Epithelial cell of proximal tubule (primary cell): Measurements from ENCODE around the gene RNF166. TPM values are rescaled to one million over a fixed set of nuclear protein-coding genes. Genes with fewer than 3 reads are reported as not detected.

ENCODE experiments used
- DNase-seq: peaks from one replicate; pipeline ENCODE4 v3.0.0-alpha.2; 2011; ENCODE audit warnings: low read depth
- H3K4me3 ChIP-seq: 2 replicates; pipeline ENCODE4 v1.5.1; 2011; ENCODE audit warnings: low read depth, mild to moderate bottlenecking, low read length
- total RNA-seq: library from RNA; depleted of rRNA; stranded (reverse); fragments of >200 nt; gene quantifications from 2 replicates; pipeline ENCODE4 v1.2.3, GENCODE V29; 2015
- TF ChIP-seq, protein P1 (sequence below): conservative IDR thresholded peaks from 2 replicates; pipeline ENCODE4 v1.5.1; 2012; ENCODE audit warnings: low read depth, mild to moderate bottlenecking, low read length

RNF166 gene
- total RNA-seq, 1 donor from 2014 or later, result 32.8 TPM

DNA sequence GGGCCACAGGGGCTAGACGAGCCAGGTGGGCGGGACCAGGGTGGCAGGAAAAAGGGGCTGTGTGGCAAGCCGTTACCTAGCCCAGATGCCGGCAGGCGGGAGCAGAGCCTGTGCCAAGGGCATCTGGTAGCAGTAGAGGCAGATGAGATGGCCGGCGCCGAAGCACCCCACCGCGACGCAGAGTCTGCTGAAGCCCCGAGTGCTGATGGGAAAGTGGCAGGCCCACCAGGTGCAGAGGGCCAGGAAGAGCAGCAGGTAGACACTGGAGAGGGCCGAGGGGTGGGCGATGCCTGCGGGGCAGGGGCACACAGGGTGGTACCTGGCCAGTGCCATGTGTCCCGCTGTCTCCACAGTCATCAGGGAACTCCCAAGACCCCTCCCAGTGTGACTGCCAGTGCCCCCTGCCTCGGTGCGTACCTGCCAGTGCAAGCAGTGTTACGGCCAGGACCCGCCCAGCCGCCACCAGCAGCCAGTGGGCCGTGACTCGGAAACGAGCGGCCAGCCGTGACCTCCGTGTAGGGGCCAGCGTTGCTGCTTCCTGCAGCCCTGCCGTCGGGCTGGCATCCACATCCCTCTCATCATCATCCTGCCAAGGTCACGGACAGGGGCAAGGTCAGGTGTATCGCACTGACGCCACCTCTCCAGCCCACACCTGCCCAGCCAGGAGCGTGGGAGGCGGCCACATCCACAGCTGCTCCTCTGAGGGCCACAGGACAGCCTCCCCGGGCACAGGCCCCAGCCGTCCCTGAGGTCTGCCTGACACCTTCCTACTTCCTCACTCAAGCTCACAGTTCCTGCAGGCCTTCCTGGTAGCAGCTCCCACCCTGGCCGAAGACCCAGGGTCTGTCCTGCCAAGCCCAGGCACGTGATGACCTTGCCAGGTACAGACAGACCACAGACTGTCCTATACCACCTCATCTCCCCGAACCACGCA lies 32.2 kb upstream of the RNF166 start:
- TF ChIP-seq, protein P1, sequence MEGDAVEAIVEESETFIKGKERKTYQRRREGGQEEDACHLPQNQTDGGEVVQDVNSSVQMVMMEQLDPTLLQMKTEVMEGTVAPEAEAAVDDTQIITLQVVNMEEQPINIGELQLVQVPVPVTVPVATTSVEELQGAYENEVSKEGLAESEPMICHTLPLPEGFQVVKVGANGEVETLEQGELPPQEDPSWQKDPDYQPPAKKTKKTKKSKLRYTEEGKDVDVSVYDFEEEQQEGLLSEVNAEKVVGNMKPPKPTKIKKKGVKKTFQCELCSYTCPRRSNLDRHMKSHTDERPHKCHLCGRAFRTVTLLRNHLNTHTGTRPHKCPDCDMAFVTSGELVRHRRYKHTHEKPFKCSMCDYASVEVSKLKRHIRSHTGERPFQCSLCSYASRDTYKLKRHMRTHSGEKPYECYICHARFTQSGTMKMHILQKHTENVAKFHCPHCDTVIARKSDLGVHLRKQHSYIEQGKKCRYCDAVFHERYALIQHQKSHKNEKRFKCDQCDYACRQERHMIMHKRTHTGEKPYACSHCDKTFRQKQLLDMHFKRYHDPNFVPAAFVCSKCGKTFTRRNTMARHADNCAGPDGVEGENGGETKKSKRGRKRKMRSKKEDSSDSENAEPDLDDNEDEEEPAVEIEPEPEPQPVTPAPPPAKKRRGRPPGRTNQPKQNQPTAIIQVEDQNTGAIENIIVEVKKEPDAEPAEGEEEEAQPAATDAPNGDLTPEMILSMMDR, result no peak
- no peak for DNase-seq
- no peak overlapping the region for H3K4me3 ChIP-seq

DNA sequence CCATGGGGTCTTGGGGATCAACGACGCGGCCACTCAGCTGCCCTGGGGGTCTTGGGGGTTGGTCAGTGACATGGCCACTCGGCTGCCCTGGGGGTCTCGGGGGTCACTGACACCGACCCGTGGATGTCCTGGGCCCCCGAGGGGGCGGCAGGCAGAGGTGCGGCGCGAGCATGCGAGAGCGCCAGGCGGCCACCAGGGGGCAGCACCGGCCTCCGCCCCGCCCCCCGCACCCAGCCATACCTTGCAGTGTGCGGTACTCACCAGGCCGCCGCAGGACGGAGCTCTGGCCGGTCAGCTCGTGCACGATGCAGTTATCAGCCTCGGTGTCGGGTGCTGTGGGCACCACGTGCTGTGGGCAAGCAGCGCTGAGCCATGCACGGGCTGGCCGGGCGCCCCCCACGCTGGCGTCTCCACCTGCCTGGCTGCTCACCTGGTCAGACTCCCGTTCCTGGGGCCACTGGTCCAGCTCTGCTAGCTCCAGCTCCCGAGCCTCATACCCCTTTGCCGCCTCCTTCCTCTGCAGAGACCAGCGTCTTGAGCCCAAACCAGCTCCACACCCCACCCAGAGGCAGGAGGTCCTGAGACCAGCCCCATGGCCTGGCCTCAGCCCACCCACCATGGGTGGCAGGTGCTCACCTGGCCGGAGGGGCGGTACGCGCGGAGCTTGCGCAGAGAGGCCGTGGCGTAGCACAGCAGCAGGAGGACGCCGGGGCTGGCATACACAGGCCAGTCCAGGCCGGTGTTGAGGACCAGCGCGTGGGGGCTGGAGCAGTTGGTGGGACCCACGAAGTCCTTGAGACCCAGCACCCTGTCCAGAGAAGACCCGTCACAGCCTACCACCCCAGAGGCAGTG lies 31.3 kb upstream of the RNF166 start:
- H3K4me3 ChIP-seq, result no peak overlapping the region
- TF ChIP-seq, protein P1, result peak; percentile 78
- no peak for DNase-seq

DNA sequence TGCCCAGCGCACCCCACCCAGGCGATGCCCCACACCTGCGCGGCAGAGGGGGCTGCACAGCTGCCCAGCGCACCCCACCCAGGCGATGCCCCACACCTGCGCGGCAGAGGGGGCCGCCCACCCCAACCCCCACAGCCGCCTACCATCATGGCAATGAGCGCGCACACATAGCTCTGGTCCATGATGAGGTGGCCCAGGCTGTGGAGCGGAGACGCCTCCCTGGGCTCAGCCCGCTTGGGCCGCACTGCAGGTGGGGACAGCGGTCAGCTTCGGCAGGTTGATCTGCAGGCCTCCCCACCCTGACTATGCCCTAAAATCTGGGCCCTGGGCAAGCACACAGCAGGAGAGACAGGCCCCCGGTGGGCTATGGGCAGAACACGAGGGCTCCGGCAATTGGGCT lies 30.3 kb upstream of the RNF166 start:
- no peak overlapping the region for H3K4me3 ChIP-seq
- DNase-seq, result no peak
- TF ChIP-seq, protein P1, result no peak

DNA sequence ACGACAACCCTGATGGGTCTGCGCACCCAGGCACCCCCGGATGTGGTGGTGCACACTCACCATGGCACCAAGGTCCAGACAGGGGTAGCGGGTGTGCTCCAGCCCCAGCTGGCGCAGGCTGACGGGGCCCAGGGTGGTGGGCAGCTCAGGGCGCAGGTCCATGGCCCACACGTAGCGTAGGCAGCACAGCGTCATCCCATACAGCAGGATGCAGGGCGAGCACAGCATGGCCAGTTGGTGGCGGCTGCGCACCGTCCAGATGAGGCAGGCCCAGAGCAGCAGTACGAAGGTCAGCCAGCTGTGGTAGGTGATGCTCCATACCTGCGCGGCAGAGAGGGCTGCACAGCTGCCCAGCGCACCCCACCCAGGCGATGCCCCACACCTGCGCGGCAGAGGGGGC lies 29.9 kb upstream of the RNF166 start:
- DNase-seq, result no peak
- no peak overlapping the region for H3K4me3 ChIP-seq
- TF ChIP-seq, protein P1, result no peak

DNA sequence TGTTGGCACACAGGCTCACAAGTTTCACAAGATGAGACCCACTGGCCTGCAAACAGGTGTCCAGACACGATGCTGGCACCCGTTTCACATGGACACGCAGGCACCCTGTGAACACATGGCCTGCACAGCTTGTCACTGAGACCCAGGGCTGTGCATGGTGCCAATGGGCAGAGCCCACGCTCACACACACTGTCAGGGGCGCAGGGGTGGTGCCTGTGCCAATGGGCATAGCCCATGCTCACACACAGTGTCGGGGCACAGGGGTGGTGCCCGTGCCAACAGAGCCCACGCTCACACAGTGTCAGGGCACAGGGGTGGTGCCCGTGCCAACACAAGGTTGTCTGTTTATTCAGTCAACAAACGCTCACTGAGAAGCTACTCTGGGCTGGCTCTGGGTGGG lies 29.4 kb upstream of the RNF166 start:
- TF ChIP-seq, protein P1, result no peak
- DNase-seq, result no peak
- H3K4me3 ChIP-seq, result no peak overlapping the region

DNA sequence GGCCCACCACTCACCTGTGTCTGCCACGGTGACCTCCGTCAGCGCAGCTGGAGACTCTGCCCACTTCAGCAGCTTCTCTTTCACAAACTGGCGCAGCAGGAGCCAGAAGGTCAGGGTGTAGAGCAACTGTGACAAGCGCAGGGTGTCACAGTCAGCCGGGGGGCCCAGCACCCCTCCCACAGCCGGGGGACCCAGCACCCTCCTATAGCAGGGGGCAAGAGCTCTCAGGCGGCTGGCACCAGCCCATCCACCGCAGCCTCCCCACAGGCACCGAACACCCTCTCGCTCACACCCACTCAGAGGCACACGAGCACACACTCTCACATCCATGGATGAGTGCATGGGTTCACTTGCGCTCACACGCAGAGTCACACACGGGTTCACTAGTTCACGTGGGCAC lies 28.9 kb upstream of the RNF166 start:
- TF ChIP-seq, protein P1, result no peak

More for the DNA sequence above, 28.9 kb upstream of the RNF166 start:
- no peak for DNase-seq
- H3K4me3 ChIP-seq, result no peak overlapping the region
